HCT116 (cell line): ENCODE data around the gene WWOX. TPM values are rescaled to one million over a fixed set of nuclear protein-coding genes. Genes with fewer than 3 reads are reported as not detected.

Experiments used
- ATAC-seq: fragments of 200-7000 bp; cut with Tn5 transposase; 2 replicates; pipeline ENCODE4 v1.9.1; 2020; ENCODE audit warnings: mild to moderate bottlenecking, moderate library complexity
- BruUV-seq: library from RNA; stranded (reverse); fragments of 400-500 nt; replicated peaks from 2 replicates; lab custom pipeline; 2021; lab: Mats Ljungman, UMichigan
- CTCF ChIA-PET: fragments of 300-600 bp; sonication (Branson Sonifier 250); formaldehyde crosslinking; loops from one replicate; lab custom pipeline; 2021; ENCODE audit warnings: antibody characterized with exemption; lab: Charles Lee
- POLR2A ChIA-PET: fragments of 300-600, 350-600 bp; sonication (Branson Sonifier 250); formaldehyde crosslinking; loops from one replicate; lab custom pipeline; 2021; ENCODE audit warnings: antibody characterized with exemption; lab: Charles Lee
- RAD21 ChIA-PET, 2 experiments: fragments of 300-600 bp; sonication (Branson Sonifier 250); formaldehyde crosslinking; loops; one replicate each; lab custom pipeline; 2023; ENCODE audit warnings: low total read pairs in 2 of 2; ENCODE audit not compliant: uncharacterized antibody in 2 of 2, unreplicated experiment in 2 of 2, low non-redundant PET in 1 of 2; lab: Charles Lee
- DNase-seq: peaks from one replicate; pipeline ENCODE4 v3.0.0-alpha.2; 2010; ENCODE audit warnings: low read depth, low spot score
- H2AFZ ChIP-seq: fragments of 200-600 bp; shearing (Covaris generic), sonication (generic); 2 replicates; pipeline ENCODE4 v1.6.1; 2017; ENCODE audit warnings: low read depth, mixed run types, mixed read lengths, antibody characterized with exemption, low read length; ENCODE audit not compliant: poor library complexity, severe bottlenecking
- H3K27ac ChIP-seq: 2 replicates; pipeline ENCODE4 v1.5.1; 2012; ENCODE audit warnings: low read depth, low read length
- H3K27me3 ChIP-seq: fragments of 200-600 bp; sonication (generic); 2 replicates; pipeline ENCODE4 v1.6.1; 2016; ENCODE audit warnings: mixed run types, low read length, mixed read lengths; ENCODE audit not compliant: insufficient read depth
- H3K36me3 ChIP-seq, 2 experiments: fragments of 200-500 bp in 1 of 2; fragments of 200-600 bp in 1 of 2; sonication (Bioruptor generic) in 1 of 2; sonication (generic) in 1 of 2; 2 replicates each; pipeline versions ENCODE4 v1.5.1 to v1.6.1; 2014 to 2016; ENCODE audit warnings: low read length in 2 of 2, inconsistent platforms in 1 of 2, mixed read lengths in 1 of 2, mixed run types in 1 of 2; ENCODE audit not compliant: insufficient read depth in 2 of 2, control insufficient read depth in 1 of 2
- H3K4me1 ChIP-seq, 2 experiments: fragments of 200-600 bp in 1 of 2; sonication (generic) in 1 of 2; 2 replicates each; pipeline versions ENCODE4 v1.5.1 to v1.6.1; 2012 to 2017; ENCODE audit warnings: low read length in 2 of 2, inconsistent platforms in 1 of 2, mild to moderate bottlenecking in 1 of 2, mixed read lengths in 1 of 2, mixed run types in 1 of 2, moderate library complexity in 1 of 2; ENCODE audit not compliant: insufficient read depth in 2 of 2, control insufficient read depth in 1 of 2
- H3K4me2 ChIP-seq: fragments of 200-600 bp; sonication (generic); 2 replicates; pipeline ENCODE4 v1.6.1; 2017; ENCODE audit warnings: mixed run types, low read length, mixed read lengths
- H3K4me3 ChIP-seq, 2 experiments: fragments of 200-600 bp in 1 of 2; sonication (generic) in 1 of 2; replicated peaks in 1 of 2; 2 replicates each; pipeline ENCODE4 v1.5.1; 2011 to 2016; ENCODE audit warnings: low read length in 2 of 2, control low read depth in 1 of 2, low read depth in 1 of 2, mild to moderate bottlenecking in 1 of 2, mixed read lengths in 1 of 2, mixed run types in 1 of 2
- H3K79me2 ChIP-seq: fragments of 200-600 bp; sonication (generic); 2 replicates; pipeline ENCODE4 v1.6.1; 2017; ENCODE audit warnings: mild to moderate bottlenecking, mixed run types, low read length, moderate library complexity, mixed read lengths; ENCODE audit not compliant: insufficient read depth
- H3K9ac ChIP-seq: fragments of 200-600 bp; sonication (generic); 2 replicates; pipeline ENCODE4 v1.6.1; 2016; ENCODE audit warnings: low read length, mixed read lengths
- H3K9me2 ChIP-seq: fragments of 200-600 bp; sonication (generic), shearing (Covaris generic); 2 replicates; pipeline ENCODE4 v1.6.1; 2017; ENCODE audit warnings: mixed run types, mild to moderate bottlenecking, moderate library complexity; ENCODE audit not compliant: insufficient read depth
- H3K9me3 ChIP-seq, 2 experiments: fragments of 200-500 bp in 1 of 2; fragments of 200-600 bp in 1 of 2; sonication (Bioruptor generic) in 1 of 2; sonication (generic) in 1 of 2; 2 replicates each; pipeline ENCODE4 v1.6.1; 2014 to 2017; ENCODE audit warnings: low read length in 2 of 2, mixed read lengths in 2 of 2, inconsistent platforms in 1 of 2, low read depth in 1 of 2, mild to moderate bottlenecking in 1 of 2, mixed run types in 1 of 2, moderate library complexity in 1 of 2; ENCODE audit not compliant: control insufficient read depth in 1 of 2, insufficient read depth in 1 of 2
- H4K20me1 ChIP-seq: fragments of 200-600 bp; sonication (generic), shearing (Covaris generic); 2 replicates; pipeline ENCODE4 v1.6.1; 2017; ENCODE audit warnings: mixed run types, mild to moderate bottlenecking, moderate library complexity; ENCODE audit not compliant: insufficient read depth
- ATF3 ChIP-seq: IDR thresholded peaks from 2 replicates; pipeline ENCODE4 v1.6.1; 2012
- CEBPB ChIP-seq: IDR thresholded peaks from 2 replicates; pipeline ENCODE4 v1.6.1; 2012; ENCODE audit warnings: low read depth
- EGR1 ChIP-seq: IDR thresholded peaks from 2 replicates; pipeline ENCODE4 v1.6.1; 2012; ENCODE audit warnings: low read depth
- ELF1 ChIP-seq: IDR thresholded peaks from 2 replicates; pipeline ENCODE4 v1.6.1; 2012; ENCODE audit warnings: low read depth, borderline replicate concordance
- EZH2 ChIP-seq: fragments of 200-600 bp; sonication (generic); IDR thresholded peaks from 2 replicates; pipeline ENCODE4 v1.6.1; 2017; ENCODE audit warnings: antibody characterized with exemption, mixed run types
- EZH2phosphoT487 ChIP-seq: fragments of 200-600 bp; IDR thresholded peaks from 2 replicates; pipeline ENCODE4 v1.6.1; 2018; ENCODE audit warnings: antibody characterized with exemption, borderline replicate concordance
- FOSL1 ChIP-seq: IDR thresholded peaks from 2 replicates; pipeline ENCODE4 v1.6.1; 2012; ENCODE audit warnings: low read depth
- POLR2A ChIP-seq: IDR thresholded peaks from 2 replicates; pipeline ENCODE4 v1.7.0; 2011; ENCODE audit warnings: borderline replicate concordance; ENCODE audit not compliant: insufficient read depth, insufficient read length; ENCODE audit errors: extremely low read depth
- RAD21 ChIP-seq: IDR thresholded peaks from 2 replicates; pipeline ENCODE4 v1.6.1; 2012; ENCODE audit warnings: low read depth, mild to moderate bottlenecking
- REST ChIP-seq: IDR thresholded peaks from 2 replicates; pipeline ENCODE4 v1.6.1; 2012; ENCODE audit warnings: low read depth
- SRF ChIP-seq: IDR thresholded peaks from 2 replicates; pipeline ENCODE4 v1.6.1; 2012; ENCODE audit warnings: low read depth
- TCF7L2 ChIP-seq: IDR thresholded peaks from 2 replicates; pipeline ENCODE4 v1.7.0; 2011; ENCODE audit warnings: borderline replicate concordance, inconsistent platforms; ENCODE audit not compliant: insufficient read depth, insufficient read length; ENCODE audit errors: extremely low read depth
- ZFX ChIP-seq: fragments of 450-650 bp; IDR thresholded peaks from 2 replicates; pipeline ENCODE4 v1.6.1; 2017
- intact Hi-C: fragments of 100-400 bp; cut with micrococcal nuclease; formaldehyde crosslinking; loops from 2 replicates; pipeline ENCODE4 v1.10.0; 2022
- total RNA-seq: library from RNA; stranded (reverse); gene quantifications from one replicate; pipeline ENCODE4 v1.2.1, GENCODE V29; 2021; ENCODE audit not compliant: unreplicated experiment
- TF ChIP-seq, protein P1 (sequence below): IDR thresholded peaks from 2 replicates; pipeline ENCODE4 v1.6.1; 2012
- TF ChIP-seq, protein P2 (sequence below), 3 experiments: fragments of 200-600 bp in 1 of 3; sonication (generic) in 1 of 3; IDR thresholded peaks in 2 of 3; conservative IDR thresholded peaks in 1 of 3; 2 replicates each; pipeline ENCODE4 v1.5.1; 2012 to 2017; ENCODE audit warnings: low read depth in 2 of 3, low read length in 2 of 3, antibody characterized with exemption in 1 of 3, borderline replicate concordance in 1 of 3, control low read depth in 1 of 3, mild to moderate bottlenecking in 1 of 3, mixed read lengths in 1 of 3, mixed run types in 1 of 3, moderate library complexity in 1 of 3; ENCODE audit not compliant: insufficient read depth in 1 of 3

Gene WWOX
- total RNA-seq, 1 experiment from 2014 or later = 13.7 TPM

GRCh38 chr16:78170494-78170933, 71.1 kb downstream of the WWOX start:
- Histone ChIP-seq H3K4me3 (no peak overlapping the region), H3K27me3 (no peaks in the 10 kb centered on the region), H4K20me1 (no peaks in the 10 kb centered on the region), H3K9ac (no peak overlapping the region), H3K4me2 (no peak overlapping the region), H3K9me3 (no peaks in the 10 kb centered on the region), H2AFZ (no peak overlapping the region), H3K4me1 (no peaks in the 10 kb centered on the region), H3K79me2 (no peaks in the 10 kb centered on the region), H3K9me2 (no peaks in the 10 kb centered on the region), H3K27ac (no peak overlapping the region), H3K36me3 (no peaks in the 10 kb centered on the region)
- BruUV-seq = no TSS peak
- TF ChIP-seq FOSL1 (no peak), EGR1 (no peak), POLR2A (no peak), SRF (no peak)
- TF ChIP-seq, protein P1, sequence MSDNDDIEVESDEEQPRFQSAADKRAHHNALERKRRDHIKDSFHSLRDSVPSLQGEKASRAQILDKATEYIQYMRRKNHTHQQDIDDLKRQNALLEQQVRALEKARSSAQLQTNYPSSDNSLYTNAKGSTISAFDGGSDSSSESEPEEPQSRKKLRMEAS = no peak
- DNase-seq = no peak
- ATAC-seq = no peak
- intact Hi-C loops = no loop called here
- ChIA-PET POLR2A (no interaction called here), RAD21 (no interaction called here), CTCF (no interaction called here)

GRCh38 chr16:78175287-78175686, 75.8 kb downstream of the WWOX start:
- Histone ChIP-seq H3K4me2 (no peak overlapping the region), H3K9me2 (no peaks in the 10 kb centered on the region), H3K27ac (no peak overlapping the region), H2AFZ (no peak overlapping the region), H3K79me2 (no peaks in the 10 kb centered on the region), H3K9me3 (no peaks in the 10 kb centered on the region), H3K4me3 (no peak overlapping the region), H3K27me3 (no peaks in the 10 kb centered on the region), H3K36me3 (no peaks in the 10 kb centered on the region), H3K4me1 (no peaks in the 10 kb centered on the region), H4K20me1 (no peaks in the 10 kb centered on the region), H3K9ac (no peak overlapping the region)
- DNase-seq = no peak
- ATAC-seq = no peak
- ChIA-PET POLR2A (no interaction called here), RAD21 (no interaction called here), CTCF (no interaction called here)
- no TSS peak for BruUV-seq
- intact Hi-C loops = no loop called here
- TF ChIP-seq ELF1 (no peak), SRF (no peak), ATF3 (no peak), FOSL1 (no peak), EGR1 (no peak), EZH2phosphoT487 (no peak), REST (no peak), CEBPB (no peak), POLR2A (no peak), TCF7L2 (no peak), EZH2 (no peak), ZFX (no peak), RAD21 (no peak)
- TF ChIP-seq, protein P2, sequence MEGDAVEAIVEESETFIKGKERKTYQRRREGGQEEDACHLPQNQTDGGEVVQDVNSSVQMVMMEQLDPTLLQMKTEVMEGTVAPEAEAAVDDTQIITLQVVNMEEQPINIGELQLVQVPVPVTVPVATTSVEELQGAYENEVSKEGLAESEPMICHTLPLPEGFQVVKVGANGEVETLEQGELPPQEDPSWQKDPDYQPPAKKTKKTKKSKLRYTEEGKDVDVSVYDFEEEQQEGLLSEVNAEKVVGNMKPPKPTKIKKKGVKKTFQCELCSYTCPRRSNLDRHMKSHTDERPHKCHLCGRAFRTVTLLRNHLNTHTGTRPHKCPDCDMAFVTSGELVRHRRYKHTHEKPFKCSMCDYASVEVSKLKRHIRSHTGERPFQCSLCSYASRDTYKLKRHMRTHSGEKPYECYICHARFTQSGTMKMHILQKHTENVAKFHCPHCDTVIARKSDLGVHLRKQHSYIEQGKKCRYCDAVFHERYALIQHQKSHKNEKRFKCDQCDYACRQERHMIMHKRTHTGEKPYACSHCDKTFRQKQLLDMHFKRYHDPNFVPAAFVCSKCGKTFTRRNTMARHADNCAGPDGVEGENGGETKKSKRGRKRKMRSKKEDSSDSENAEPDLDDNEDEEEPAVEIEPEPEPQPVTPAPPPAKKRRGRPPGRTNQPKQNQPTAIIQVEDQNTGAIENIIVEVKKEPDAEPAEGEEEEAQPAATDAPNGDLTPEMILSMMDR (IDR thresholded peaks at IDR 0.05 in 2 of 3, conservative IDR thresholded peaks at IDR 0.05 in 1 of 3; ENCODE audit: borderline replicate concordance in 1 of 3, insufficient read depth in 1 of 3, low read depth in 2 of 3, low read length in 2 of 3) = no peak
- TF ChIP-seq, protein P1 = no peak
